B cell (primary cell): ENCODE results near the gene SYCE3.

Experiments
- EZH2 ChIP-seq: IDR thresholded peaks from 2 replicates; pipeline ENCODE4 v1.6.1; 2012; ENCODE audit warnings: borderline replicate concordance, low read depth, mild to moderate bottlenecking, moderate library complexity, low read length; ENCODE audit not compliant: insufficient read depth, poor library complexity, severe bottlenecking
- TF ChIP-seq, protein P1 (sequence below): fragments of 200-600 bp; IDR thresholded peaks from one replicate; pipeline ENCODE4 v1.8.0; 2022; ENCODE audit warnings: antibody characterized with exemption, mild to moderate bottlenecking

DNA sequence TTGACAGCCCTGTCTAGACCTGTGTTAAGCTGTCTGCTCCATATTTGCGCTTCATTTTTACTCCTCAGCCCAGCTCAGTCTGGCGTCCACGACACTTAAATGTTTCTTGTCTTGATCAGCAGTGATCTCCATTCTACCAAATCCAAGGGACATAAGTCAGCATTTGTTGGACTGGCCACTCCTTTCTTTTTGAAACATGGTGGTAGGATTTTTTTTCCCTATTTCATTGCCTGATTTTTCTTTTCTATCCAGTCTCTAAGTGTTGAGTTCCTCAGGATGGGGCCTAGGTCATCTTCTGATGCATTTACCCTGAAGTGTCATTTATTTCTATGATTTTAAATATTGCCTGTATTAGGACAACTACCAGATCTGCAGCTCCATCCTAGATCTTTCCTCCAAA lies 53.8 kb downstream of the SYCE3 start:
- TF ChIP-seq, protein P1, sequence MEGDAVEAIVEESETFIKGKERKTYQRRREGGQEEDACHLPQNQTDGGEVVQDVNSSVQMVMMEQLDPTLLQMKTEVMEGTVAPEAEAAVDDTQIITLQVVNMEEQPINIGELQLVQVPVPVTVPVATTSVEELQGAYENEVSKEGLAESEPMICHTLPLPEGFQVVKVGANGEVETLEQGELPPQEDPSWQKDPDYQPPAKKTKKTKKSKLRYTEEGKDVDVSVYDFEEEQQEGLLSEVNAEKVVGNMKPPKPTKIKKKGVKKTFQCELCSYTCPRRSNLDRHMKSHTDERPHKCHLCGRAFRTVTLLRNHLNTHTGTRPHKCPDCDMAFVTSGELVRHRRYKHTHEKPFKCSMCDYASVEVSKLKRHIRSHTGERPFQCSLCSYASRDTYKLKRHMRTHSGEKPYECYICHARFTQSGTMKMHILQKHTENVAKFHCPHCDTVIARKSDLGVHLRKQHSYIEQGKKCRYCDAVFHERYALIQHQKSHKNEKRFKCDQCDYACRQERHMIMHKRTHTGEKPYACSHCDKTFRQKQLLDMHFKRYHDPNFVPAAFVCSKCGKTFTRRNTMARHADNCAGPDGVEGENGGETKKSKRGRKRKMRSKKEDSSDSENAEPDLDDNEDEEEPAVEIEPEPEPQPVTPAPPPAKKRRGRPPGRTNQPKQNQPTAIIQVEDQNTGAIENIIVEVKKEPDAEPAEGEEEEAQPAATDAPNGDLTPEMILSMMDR = no peak
- no peak for TF ChIP-seq EZH2
